ENCODE results near the gene TUBGCP5. TPM values are rescaled to one million over a fixed set of nuclear protein-coding genes. Genes with fewer than 3 reads are reported as not detected.
"Not testable (repeated sequence)": the region's sequence is repeated elsewhere in the genome, so short reads cannot be mapped to it uniquely, and the experiment has no call there.

The TUBGCP5 gene
- total RNA-seq: 10 to 100 TPM; 15.7 to 28.6 (median 23.5) TPM
- 1 to 10 TPM; 5.7 to 8.1 TPM for polyA plus RNA-seq
- total RNA-seq: 33.9 reads per million, percentile 63 among the genes with 10 or more reads in this experiment

DNA sequence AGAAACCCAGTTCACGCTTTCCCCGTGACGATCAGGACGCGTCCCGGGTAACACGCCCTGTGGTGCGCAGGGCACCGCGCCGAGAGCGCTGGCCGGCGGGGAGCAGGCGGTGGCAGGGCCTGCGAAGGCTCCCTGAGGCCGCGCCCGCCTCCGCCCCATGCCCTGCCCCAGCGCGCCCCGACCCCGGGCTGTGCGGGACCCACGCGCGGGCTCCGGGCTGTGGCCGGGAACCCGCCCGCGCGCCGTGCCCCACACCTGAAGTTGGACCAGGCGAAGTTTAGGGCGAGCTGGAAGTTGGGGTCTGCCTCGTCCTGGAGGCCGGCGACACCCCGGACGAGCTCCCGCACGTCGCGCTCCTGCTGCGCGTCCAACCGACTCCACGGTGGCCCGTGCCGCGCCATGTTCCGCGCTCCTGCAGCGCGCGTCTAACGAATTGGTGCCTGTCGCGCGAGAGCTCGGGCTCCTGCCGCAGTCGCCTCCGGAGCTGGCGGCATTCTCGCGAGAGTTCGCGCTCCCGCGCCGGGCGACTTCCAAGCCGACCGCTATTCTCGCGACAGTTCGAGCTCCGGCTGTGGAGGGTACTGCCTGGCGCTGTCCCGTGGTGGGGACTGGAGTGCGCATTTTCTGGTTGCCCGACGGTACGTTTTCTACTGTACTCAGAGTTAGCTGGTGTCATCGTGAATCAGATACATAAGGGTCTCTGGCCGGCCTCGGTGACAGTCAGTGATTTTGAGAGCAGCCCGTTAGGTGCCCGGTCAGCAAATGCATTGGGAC is at the start of gene TUBGCP5:
TUBGCP5 (minus strand) TSS at position 427 of the 774 bp plus-strand sequence; CDS start at position 401, 26 bp downstream.
- Mint-ChIP-seq H3K9me3 (no peaks in the 10 kb centered on the region), H3K4me1 (peaks cover 11 to 39% (median 24%) of the 10 kb centered on the region in 7 donors), H3K36me3 (peaks cover 0 to 25% (median 4%) of the 10 kb centered on the region in 5 donors), H3K27me3 (no peaks in the 10 kb centered on the region), H3K27ac (peak within 1 kb of the TSS; percentile 86 to 97 (median 91)), H3K4me3 (peak within 1 kb of the TSS; percentile 91 to 99 (median 96))
- Histone ChIP-seq H3K4me1 (ENCODE audit: control insufficient read depth in 2 of 2, insufficient read depth in 2 of 2, low read length in 2 of 2) (peaks cover 13 to 14% of the 10 kb centered on the region in 2 donors), H3K36me3 (ENCODE audit: control insufficient read depth in 2 of 3, insufficient read depth in 3 of 3, low read length in 3 of 3) (peaks cover 0 to 9% (median 5%) of the 10 kb centered on the region in 3 experiments), H3K27me3 (ENCODE audit: control insufficient read depth in 2 of 2, insufficient read depth in 2 of 2, low read length in 2 of 2) (no peaks in the 10 kb centered on the region), H3K27ac (ENCODE audit: low read depth, low read length) (peak within 1 kb of the TSS; percentile 62), H3K4me3 (ENCODE audit: low read length) (peak within 1 kb of the TSS; percentile 78), H3K9me3 (ENCODE audit: control insufficient read depth in 2 of 3, low read length in 3 of 3) (no peaks in the 10 kb centered on the region)
- DNase-seq (peak; percentile 93 to 98 (median 95)), ATAC-seq (peak; percentile 97)
- intact Hi-C loops (cut with micrococcal nuclease): loop anchor here (1.0 to 5.0 kb wide), 6 partner anchors 61 to 528 kb away; partner anchors contain the start of genes NIPA1 (in 2 of the 2), NIPA2 (in 2 of the 2) and MKRN3 (in 1 of the 2)
- CTCF ChIA-PET: no interaction called here
- POLR2A ChIA-PET: interaction anchor here (0.9 to 1.3 kb wide), 3 partner anchors 12 to 46 kb away, joined by 3 to 5 read pairs (median 3); no protein-coding TSS in a partner anchor

DNA sequence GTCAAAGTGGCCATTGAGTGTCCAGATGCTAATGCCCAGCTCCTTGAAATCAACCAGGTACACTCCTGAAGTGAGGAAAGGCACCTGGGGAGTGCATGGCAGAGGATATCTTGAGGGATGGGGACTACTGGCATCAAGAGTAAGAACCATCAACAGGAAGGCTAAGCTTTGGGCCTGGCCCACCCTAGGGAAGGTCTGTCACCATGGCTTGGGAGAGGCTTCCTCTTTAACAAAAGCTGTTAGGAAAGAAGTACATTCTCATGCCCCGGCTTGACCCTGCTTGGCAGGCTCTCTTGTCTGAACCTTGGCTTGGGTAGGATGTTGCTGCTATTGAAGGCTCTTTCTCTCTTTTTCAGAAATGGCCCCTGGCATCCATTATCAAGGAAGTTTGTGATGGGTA is 43.7 kb upstream of the TUBGCP5 start:
- no peak for DNase-seq
- H3K9me3 Mint-ChIP-seq: no peaks in the 10 kb centered on the region
- Histone ChIP-seq H3K4me3 (ENCODE audit: low read length) (no peak overlapping the region), H3K9me3 (ENCODE audit: control insufficient read depth in 2 of 3, low read length in 3 of 3) (no peaks in the 10 kb centered on the region), H3K27ac (ENCODE audit: low read depth, low read length) (no peak overlapping the region), H3K27me3 (ENCODE audit: control insufficient read depth in 2 of 2, insufficient read depth in 2 of 2, low read length in 2 of 2) (no peaks in the 10 kb centered on the region), H3K36me3 (ENCODE audit: control insufficient read depth in 2 of 3, insufficient read depth in 3 of 3, low read length in 3 of 3) (no peaks in the 10 kb centered on the region), H3K4me1 (ENCODE audit: control insufficient read depth in 2 of 2, insufficient read depth in 2 of 2, low read length in 2 of 2) (no peaks in the 10 kb centered on the region)
- CTCF ChIA-PET: no interaction called here
- no peak overlapping the region for H3K27ac Mint-ChIP-seq
- H3K4me1 Mint-ChIP-seq: peaks cover 0 to 1% (median 0%) of the 10 kb centered on the region in 7 donors
- intact Hi-C loops (cut with micrococcal nuclease): no loop called here
- H3K4me3 Mint-ChIP-seq: no peak overlapping the region
- no peaks in the 10 kb centered on the region for H3K36me3 Mint-ChIP-seq
- no peak for ATAC-seq
- POLR2A ChIA-PET: no interaction called here
- H3K27me3 Mint-ChIP-seq: peaks cover 0 to 7% (median 0%) of the 10 kb centered on the region in 5 donors

DNA sequence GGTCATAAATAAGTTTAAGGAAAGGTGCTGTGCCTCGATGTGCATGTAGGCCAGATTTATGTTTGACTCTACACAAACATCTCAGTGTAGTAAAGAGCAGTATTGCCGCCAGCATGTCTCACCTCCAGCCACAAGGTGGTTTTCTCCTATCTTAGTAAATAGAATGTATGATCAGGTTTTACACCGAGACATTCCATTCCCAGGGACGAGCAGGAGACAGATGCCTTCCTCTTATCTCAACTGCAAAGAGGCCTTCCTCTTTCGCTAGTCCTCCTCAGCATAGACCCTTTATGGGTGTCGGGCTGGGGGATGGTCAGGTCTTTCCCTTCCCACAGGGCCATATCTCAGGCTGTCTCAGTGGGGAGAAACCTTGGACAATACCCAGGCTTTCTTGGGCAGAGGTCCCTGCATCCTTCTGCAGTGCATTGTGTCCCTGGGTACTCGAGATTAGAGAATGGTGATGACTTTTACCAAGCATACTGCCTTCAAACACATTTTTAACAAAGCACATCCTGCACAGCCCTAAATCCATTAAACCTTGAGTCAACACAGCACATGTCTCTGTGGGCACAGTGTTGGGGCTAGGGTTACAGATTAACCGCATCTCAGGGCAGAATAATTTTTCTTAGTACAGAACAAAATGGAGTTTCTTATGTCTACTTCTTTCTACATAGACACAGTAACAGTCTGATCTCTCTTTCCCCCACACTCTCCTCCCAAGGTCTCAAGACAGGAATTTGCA is 42.8 kb upstream of the TUBGCP5 start:
- DNase-seq; intact Hi-C loops (cut with micrococcal nuclease); CTCF ChIA-PET: not testable (repeated sequence)

DNA sequence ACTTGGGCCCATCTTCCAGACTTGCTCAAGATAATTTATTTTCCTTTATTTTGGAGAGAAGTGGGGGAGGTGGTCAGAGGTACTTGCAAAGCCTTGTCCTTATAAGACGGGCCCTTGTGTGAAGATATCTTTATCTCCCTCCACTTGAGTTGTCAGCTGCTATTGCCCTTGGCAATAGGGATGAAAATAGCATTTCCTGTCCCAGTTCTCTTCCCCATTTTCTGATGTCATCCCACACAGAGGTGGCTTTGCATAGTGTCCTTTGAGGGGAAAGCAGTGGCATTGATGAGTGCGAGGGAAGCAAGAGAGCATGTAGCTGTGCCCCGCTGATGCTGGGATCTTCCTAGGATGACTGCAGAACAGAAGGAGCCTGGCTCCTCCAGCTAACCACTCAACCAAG is 41.9 kb upstream of the TUBGCP5 start:
- no peaks in the 10 kb centered on the region for H3K36me3 Mint-ChIP-seq
- no peaks in the 10 kb centered on the region for H3K36me3 ChIP-seq (ENCODE audit: control insufficient read depth in 2 of 3, insufficient read depth in 3 of 3, low read length in 3 of 3)
- POLR2A ChIA-PET: no interaction called here
- intact Hi-C loops (cut with micrococcal nuclease): no loop called here
- H3K27ac ChIP-seq (ENCODE audit: low read depth, low read length): no peak overlapping the region
- H3K4me1 Mint-ChIP-seq: peaks cover 0 to 1% (median 0%) of the 10 kb centered on the region in 7 donors
- no peaks in the 10 kb centered on the region for H3K27me3 ChIP-seq (ENCODE audit: control insufficient read depth in 2 of 2, insufficient read depth in 2 of 2, low read length in 2 of 2)
- H3K4me3 Mint-ChIP-seq: no peak overlapping the region
- H3K9me3 ChIP-seq (ENCODE audit: control insufficient read depth in 2 of 3, low read length in 3 of 3): no peaks in the 10 kb centered on the region
- no peaks in the 10 kb centered on the region for H3K4me1 ChIP-seq (ENCODE audit: control insufficient read depth in 2 of 2, insufficient read depth in 2 of 2, low read length in 2 of 2)
- H3K9me3 Mint-ChIP-seq: no peaks in the 10 kb centered on the region
- H3K27me3 Mint-ChIP-seq: peaks cover 0 to 3% (median 0%) of the 10 kb centered on the region in 5 donors
- CTCF ChIA-PET: no interaction called here
- ATAC-seq (no peak), DNase-seq (no peak)
- H3K27ac Mint-ChIP-seq: no peak overlapping the region
- H3K4me3 ChIP-seq (ENCODE audit: low read length): no peak overlapping the region

More for the DNA sequence above, 42.8 kb upstream of the TUBGCP5 start:
- H3K36me3 Mint-ChIP-seq; H3K27ac Mint-ChIP-seq; H3K36me3 ChIP-seq (ENCODE audit: control insufficient read depth in 2 of 3, insufficient read depth in 3 of 3, low read length in 3 of 3); H3K4me3 Mint-ChIP-seq; H3K9me3 Mint-ChIP-seq; H3K27me3 Mint-ChIP-seq; ATAC-seq; H3K4me3 ChIP-seq (ENCODE audit: low read length); POLR2A ChIA-PET; H3K9me3 ChIP-seq (ENCODE audit: control insufficient read depth in 2 of 3, low read length in 3 of 3); H3K4me1 Mint-ChIP-seq; H3K4me1 ChIP-seq (ENCODE audit: control insufficient read depth in 2 of 2, insufficient read depth in 2 of 2, low read length in 2 of 2); H3K27me3 ChIP-seq (ENCODE audit: control insufficient read depth in 2 of 2, insufficient read depth in 2 of 2, low read length in 2 of 2); H3K27ac ChIP-seq (ENCODE audit: low read depth, low read length): not testable (repeated sequence)

DNA sequence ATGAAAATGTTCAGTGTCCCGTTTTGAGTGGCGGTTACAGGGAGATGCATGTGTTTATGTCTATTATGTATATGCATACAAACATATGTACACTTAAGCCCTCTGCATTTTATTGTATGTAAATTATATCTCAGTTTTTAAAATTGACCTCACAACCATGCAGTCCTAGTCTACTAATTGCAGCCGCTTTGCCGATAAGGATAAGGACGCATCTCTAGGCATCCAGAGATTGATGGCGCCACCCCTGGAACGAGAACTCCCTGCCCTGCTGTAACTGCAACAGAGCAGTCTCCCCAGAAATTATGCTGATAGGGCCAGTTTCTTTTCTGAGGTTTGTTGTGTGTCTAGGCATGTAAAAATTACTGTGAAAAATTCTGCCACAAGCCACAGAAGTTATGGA is 40.4 kb upstream of the TUBGCP5 start:
- Histone ChIP-seq H3K27me3 (ENCODE audit: control insufficient read depth in 2 of 2, insufficient read depth in 2 of 2, low read length in 2 of 2) (no peaks in the 10 kb centered on the region), H3K36me3 (ENCODE audit: control insufficient read depth in 2 of 3, insufficient read depth in 3 of 3, low read length in 3 of 3) (no peaks in the 10 kb centered on the region), H3K27ac (ENCODE audit: low read depth, low read length) (no peak overlapping the region), H3K4me1 (ENCODE audit: control insufficient read depth in 2 of 2, insufficient read depth in 2 of 2, low read length in 2 of 2) (no peaks in the 10 kb centered on the region), H3K4me3 (ENCODE audit: low read length) (no peak overlapping the region), H3K9me3 (ENCODE audit: control insufficient read depth in 2 of 3, low read length in 3 of 3) (no peaks in the 10 kb centered on the region)
- Mint-ChIP-seq H3K27ac (no peak overlapping the region), H3K36me3 (no peaks in the 10 kb centered on the region), H3K9me3 (no peaks in the 10 kb centered on the region), H3K4me3 (no peak overlapping the region), H3K27me3 (peaks cover 0 to 7% (median 0%) of the 10 kb centered on the region in 5 donors), H3K4me1 (peaks cover 0 to 1% (median 0%) of the 10 kb centered on the region in 7 donors)
- DNase-seq (no peak), ATAC-seq (no peak)
- ChIA-PET CTCF (no interaction called here), POLR2A (no interaction called here)
- intact Hi-C loops (cut with micrococcal nuclease): no loop called here

DNA sequence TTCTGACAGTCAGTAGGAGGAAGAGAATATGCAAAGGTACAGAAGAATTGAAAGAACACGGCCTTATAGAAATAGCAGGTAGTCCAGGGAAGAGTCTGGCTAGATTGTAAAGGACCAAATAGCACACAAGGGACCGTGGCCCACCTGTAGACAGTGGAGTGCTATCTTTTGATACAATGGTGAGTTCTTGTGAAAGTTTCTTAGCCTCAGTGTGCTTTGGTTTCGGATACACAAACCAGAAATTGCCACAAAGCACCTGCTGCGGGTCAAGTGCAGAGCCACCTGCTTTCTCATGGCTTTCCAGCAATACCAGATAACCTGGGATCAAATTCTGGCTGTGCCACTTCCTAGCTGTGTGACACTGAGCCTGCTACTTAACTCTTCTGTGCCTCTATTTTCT is 36.6 kb upstream of the TUBGCP5 start:
- H3K27me3 ChIP-seq (ENCODE audit: control insufficient read depth in 2 of 2, insufficient read depth in 2 of 2, low read length in 2 of 2): no peaks in the 10 kb centered on the region
- ChIA-PET POLR2A (no interaction called here), CTCF (no interaction called here)
- H3K4me1 ChIP-seq (ENCODE audit: control insufficient read depth in 2 of 2, insufficient read depth in 2 of 2, low read length in 2 of 2): no peaks in the 10 kb centered on the region
- ATAC-seq (no peak), DNase-seq (no peak)
- no peaks in the 10 kb centered on the region for H3K9me3 ChIP-seq (ENCODE audit: control insufficient read depth in 2 of 3, low read length in 3 of 3)
- Mint-ChIP-seq H3K9me3 (no peaks in the 10 kb centered on the region), H3K4me1 (peaks cover 0 to 1% (median 0%) of the 10 kb centered on the region in 7 donors), H3K4me3 (no peak overlapping the region), H3K36me3 (no peaks in the 10 kb centered on the region), H3K27me3 (peaks cover 2 to 20% (median 11%) of the 10 kb centered on the region in 5 donors), H3K27ac (no peak overlapping the region)
- no peaks in the 10 kb centered on the region for H3K36me3 ChIP-seq (ENCODE audit: control insufficient read depth in 2 of 3, insufficient read depth in 3 of 3, low read length in 3 of 3)
- intact Hi-C loops (cut with micrococcal nuclease): no loop called here
- no peak overlapping the region for H3K4me3 ChIP-seq (ENCODE audit: low read length)
- no peak overlapping the region for H3K27ac ChIP-seq (ENCODE audit: low read depth, low read length)
